ENCODE measurements around the gene PEX14.

Gene PEX14

GRCh38 chr1:10631811-10632593 is 157.3 kb downstream of the PEX14 start:
- no peak for DNase-seq (ENCODE audit: low read depth, low spot score)

GRCh38 chr1:10632691-10633090 is 157.9 kb downstream of the PEX14 start:
- DNase-seq (ENCODE audit: low read depth, low spot score), result no peak

- no peak for DNase-seq (ENCODE audit: low read depth, low spot score)
Measured at GRCh38 chr1:10633416-10633815, 158.7 kb downstream of the PEX14 start.

GRCh38 chr1:10634075-10634427 is 159.3 kb downstream of the PEX14 start:
- no peak for DNase-seq (ENCODE audit: low read depth, low spot score)

GRCh38 chr1:10634428-10635084 is 159.8 kb downstream of the PEX14 start:
- no peak for DNase-seq (ENCODE audit: low read depth, low spot score)

GRCh38 chr1:10635085-10635896 is 160.5 kb downstream of the PEX14 start:
- no peak for DNase-seq (ENCODE audit: low read depth, low spot score)

- DNase-seq (ENCODE audit: low read depth, low spot score), result no peak
Measured at GRCh38 chr1:10635992-10636391, 161.2 kb downstream of the PEX14 start.

- DNase-seq (ENCODE audit: low read depth, low spot score), result no peak
Measured at GRCh38 chr1:10637400-10637799, 162.7 kb downstream of the PEX14 start.

- DNase-seq (ENCODE audit: low read depth, low spot score), result no peak
Measured at GRCh38 chr1:10637834-10638558, 163.2 kb downstream of the PEX14 start.

- DNase-seq (ENCODE audit: low read depth, low spot score), result no peak
Measured at GRCh38 chr1:10638559-10639005, 163.8 kb downstream of the PEX14 start.

GRCh38 chr1:10639011-10639774 is 164.4 kb downstream of the PEX14 start:
- DNase-seq (ENCODE audit: low read depth, low spot score), result no peak

- no peak for DNase-seq (ENCODE audit: low read depth, low spot score)
Measured at GRCh38 chr1:10639775-10640578, 165.2 kb downstream of the PEX14 start.

- DNase-seq (ENCODE audit: low read depth, low spot score), result no peak
Measured at GRCh38 chr1:10640843-10641553, 166.2 kb downstream of the PEX14 start.

GRCh38 chr1:10641976-10642375 is 167.2 kb downstream of the PEX14 start:
- no peak for DNase-seq (ENCODE audit: low read depth, low spot score)

GRCh38 chr1:10642403-10643080 is 167.8 kb downstream of the PEX14 start:
- no peak for DNase-seq (ENCODE audit: low read depth, low spot score)

GRCh38 chr1:10643607-10644306 is 169.0 kb downstream of the PEX14 start:
- no peak for DNase-seq (ENCODE audit: low read depth, low spot score)

GRCh38 chr1:10644307-10645128 is 169.8 kb downstream of the PEX14 start:
- DNase-seq (ENCODE audit: low read depth, low spot score), result no peak
